ENCODE data around the gene SMIM14.
"Not testable (repeated sequence)": the region's sequence is repeated elsewhere in the genome, so short reads cannot be mapped to it uniquely, and the experiment has no call there.

SMIM14 gene

DNA sequence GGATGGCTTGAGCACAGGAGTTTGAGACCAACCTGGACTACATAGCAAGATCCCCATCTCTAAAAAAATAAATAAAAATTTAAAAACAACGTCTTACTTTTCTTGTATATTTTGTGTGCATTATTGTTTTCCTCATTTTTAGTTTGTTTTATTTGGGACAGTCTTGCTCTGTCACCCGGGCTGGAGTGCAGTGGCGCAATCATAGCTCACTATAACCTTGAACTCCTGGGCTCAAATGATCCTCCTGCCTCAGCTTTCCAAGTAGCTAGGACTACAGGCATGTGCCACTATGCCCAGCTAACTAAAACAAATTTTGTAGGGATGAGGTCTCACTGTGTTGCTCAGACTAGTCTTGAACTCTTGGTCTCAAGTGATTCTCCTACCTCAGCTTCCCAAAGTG, 9.5 kb upstream of the SMIM14 start:
- no peak for DNase-seq (ENCODE audit: low read depth in 2 of 3, low spot score in 2 of 3)

- DNase-seq (ENCODE audit: low read depth in 2 of 3, low spot score in 2 of 3), result no peak
Measured at GRCh38 chr4:39642885-39643552, 4.4 kb upstream of the SMIM14 start.

DNA sequence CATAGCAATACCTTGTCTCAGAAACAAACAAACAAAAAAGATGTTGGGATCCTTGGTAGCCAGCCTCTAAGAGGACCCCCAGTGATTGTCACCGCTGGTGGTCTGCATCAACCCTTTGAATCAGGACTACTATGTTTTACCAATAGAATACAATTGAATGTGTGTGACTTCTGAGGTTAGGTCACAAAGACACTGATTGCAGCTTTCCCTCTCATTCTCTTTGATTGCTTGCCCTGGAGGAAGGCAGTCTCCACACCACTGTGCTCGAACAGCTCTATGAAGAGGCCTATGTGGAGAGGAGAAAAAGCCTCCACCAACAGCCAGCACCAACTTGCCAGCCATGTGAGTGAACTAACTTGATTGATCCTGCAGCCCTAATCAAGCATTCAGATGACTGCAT, 2.8 kb upstream of the SMIM14 start:
- DNase-seq (ENCODE audit: low read depth in 2 of 3, low spot score in 2 of 3), result no peak

DNA sequence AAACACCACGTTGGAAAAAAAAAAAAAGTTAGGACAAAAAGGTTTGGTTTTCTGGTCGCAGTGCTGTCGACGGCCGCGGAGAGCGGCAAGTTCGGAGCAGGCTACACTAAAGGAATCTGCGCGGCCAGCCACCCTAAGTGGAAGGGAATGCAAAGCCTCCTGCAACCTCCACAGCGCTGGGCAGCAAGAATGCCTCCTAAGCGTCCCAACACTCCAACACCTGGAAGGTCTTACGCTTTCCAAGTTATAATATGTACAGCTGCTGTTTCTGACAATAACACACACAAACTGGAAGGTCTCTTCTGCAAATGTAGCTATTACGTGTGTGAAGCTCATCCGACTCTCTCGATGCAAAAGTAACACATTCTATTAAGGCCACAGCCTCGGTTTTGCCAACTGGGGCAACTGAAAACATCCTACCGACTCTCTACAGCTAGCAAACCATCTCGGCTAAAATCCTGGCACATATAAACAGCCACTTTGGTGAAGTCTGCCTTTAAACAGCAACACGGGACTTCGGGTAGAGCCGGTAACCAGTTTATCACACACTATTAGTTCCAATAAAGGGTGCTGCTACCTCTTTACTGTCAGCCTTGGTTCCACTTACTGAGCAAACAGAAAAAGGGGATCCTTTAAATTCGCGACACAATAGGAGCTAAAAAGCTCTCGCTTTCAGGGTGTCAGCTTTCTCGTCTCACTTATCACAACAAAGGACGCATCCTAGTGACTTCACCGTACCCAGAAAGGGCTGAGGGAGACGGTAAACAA, 895 bp downstream of the SMIM14 start:
- DNase-seq (ENCODE audit: low read depth in 2 of 3, low spot score in 2 of 3), result peak in 2 of 3 experiments; percentile 2 to 3

DNA sequence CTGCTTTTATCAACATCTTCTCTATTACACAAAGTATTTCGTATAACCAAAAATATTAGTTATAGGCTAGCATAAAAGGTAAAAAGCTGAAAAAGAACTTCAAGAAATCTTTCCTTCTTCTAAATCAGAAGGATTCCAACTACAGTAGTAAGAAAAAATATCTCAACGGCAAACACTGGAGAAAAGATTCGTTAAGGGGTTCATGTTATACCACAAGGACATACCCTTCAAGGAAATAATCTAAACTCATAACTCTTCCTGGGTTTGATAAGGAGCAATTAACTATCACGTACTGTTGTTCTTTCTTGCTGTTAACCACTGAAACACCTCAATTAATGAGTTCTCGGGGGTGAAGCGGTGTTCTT, 1.5 kb downstream of the SMIM14 start:
- DNase-seq (ENCODE audit: low read depth in 2 of 3, low spot score in 2 of 3), result no peak

GRCh38 chr4:39636531-39637184, 2.0 kb downstream of the SMIM14 start:
- DNase-seq (ENCODE audit: low read depth in 2 of 3, low spot score in 2 of 3), result no peak

DNA sequence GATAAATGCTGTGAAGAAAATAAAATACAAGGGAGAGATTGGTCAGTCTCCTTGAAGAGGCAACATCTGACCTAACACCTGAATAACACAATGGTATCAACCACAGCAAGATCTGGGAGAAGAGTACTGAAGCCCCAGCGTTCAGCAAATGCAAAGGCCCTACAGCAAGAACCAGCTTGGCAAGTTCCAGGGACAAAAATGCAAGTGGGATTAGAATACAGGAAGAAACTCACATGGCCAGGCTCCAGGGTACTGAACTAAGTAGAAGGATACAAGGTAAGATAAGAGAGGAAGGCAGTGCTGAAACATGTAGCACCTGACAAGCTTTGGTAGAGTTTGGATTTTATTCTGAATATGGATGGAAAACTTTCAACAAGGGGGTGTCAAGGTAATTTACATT, 3.6 kb downstream of the SMIM14 start:
- DNase-seq (ENCODE audit: low read depth in 2 of 3, low spot score in 2 of 3), result no peak

DNA sequence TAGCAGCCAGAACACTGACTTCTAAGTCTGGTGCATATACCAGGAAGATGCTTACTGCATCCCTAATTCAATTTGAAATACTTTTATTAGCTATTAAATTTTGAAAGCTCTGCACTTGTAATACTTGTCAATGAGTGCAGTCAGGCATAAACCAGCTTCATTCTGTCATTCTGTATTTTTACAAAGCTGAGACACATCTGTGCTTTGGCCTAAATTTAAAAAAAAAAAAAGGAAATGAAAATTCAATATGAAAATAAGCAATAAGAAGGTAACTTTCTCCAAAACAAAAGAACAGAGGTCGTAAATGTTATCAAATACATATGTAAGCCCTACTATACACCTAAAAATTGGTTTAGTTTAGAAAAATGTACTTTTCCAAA, 7.0 kb downstream of the SMIM14 start:
- no peak for DNase-seq (ENCODE audit: low read depth in 2 of 3, low spot score in 2 of 3)

- no peak for DNase-seq (ENCODE audit: low read depth in 2 of 3, low spot score in 2 of 3)
Measured at GRCh38 chr4:39627413-39627812, 11.3 kb downstream of the SMIM14 start.

GRCh38 chr4:39626913-39627312, 11.8 kb downstream of the SMIM14 start:
- no peak for DNase-seq (ENCODE audit: low read depth in 2 of 3, low spot score in 2 of 3)

DNA sequence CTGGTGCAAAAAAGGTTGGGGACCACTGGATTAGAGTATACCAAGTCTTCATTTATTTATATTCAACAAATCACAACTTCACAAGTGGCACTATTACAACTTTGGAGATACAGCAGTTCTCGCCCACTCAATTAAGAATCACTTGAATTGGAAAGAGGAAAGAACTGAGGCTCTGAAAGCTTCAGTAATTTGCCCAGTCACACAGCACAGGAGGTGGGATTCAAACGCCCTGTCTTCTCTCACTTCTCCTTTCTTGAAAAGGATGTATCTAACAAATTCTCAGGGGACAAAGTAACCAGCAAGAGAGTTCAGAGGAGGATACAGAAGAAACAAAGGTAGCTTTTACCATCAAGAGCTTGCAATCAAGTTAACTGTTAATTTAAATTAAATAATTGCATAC, 12.4 kb downstream of the SMIM14 start:
- no peak for DNase-seq (ENCODE audit: low read depth in 2 of 3, low spot score in 2 of 3)

DNA sequence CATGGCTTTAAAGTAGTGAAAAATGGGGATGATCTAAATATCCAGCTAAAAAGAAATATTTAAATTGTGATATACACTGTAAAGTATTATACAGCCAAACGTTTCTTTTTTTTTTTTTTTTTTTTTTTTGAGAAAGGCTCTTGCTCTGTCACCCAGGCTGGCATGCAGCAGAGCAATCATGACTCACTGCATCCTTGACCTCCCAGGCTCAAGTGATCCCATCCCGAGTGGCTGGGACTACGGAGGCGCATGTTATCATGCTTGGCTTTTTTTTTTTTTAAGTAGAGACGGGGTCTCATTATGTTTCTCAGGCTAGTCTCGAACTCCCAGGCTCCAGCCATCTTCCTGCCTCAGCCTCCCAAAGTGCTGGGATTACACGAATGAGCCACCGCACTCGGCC, 17.1 kb downstream of the SMIM14 start:
- DNase-seq (ENCODE audit: low read depth in 2 of 3, low spot score in 2 of 3), result no peak

DNA sequence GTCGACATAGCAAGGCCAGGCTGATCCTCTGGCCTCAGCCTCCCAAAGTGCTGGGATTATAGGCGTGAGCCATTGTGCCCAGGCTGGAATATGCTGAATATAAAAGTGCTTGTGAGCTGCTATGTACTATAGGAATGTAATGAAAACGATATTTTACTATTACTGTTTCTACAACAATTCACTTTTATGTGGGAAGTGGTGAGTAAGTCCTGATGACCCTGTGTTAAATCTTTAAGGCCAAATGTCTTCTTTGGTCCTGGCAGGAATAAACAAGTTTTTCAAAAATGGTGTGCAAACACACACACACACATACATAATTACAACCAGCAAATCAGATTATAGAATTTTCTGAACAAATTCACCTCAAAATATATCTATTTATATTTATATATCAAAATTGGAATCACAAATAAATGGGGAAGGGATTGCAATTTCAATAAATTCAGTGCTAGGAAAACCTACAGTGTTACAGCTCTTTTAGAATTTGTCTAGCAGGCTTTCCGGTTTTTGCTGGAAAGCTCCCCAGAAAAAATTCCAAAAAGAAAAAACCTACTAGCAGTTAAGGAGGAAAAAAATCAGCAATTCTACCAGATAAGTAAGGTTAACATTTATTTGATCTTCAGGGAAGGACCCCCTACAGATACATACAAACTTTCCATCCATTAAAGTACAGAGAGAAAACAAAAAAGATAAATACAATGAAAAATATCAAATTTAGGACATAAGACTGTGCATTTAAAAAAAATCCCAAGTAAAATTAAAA, 17.9 kb downstream of the SMIM14 start:
- no peak for DNase-seq (ENCODE audit: low read depth in 2 of 3, low spot score in 2 of 3)

GRCh38 chr4:39617534-39617933, 21.1 kb downstream of the SMIM14 start:
- no peak for DNase-seq (ENCODE audit: low read depth in 2 of 3, low spot score in 2 of 3)

- no peak for DNase-seq (ENCODE audit: low read depth in 2 of 3, low spot score in 2 of 3)
Measured at GRCh38 chr4:39616651-39617050, 22.0 kb downstream of the SMIM14 start.

- not testable (repeated sequence) for DNase-seq (ENCODE audit: low read depth in 2 of 3, low spot score in 2 of 3)
Measured at GRCh38 chr4:39616112-39616511, 22.6 kb downstream of the SMIM14 start.

- no peak for DNase-seq (ENCODE audit: low read depth in 2 of 3, low spot score in 2 of 3)
Measured at GRCh38 chr4:39614487-39615162, 24.0 kb downstream of the SMIM14 start.

DNA sequence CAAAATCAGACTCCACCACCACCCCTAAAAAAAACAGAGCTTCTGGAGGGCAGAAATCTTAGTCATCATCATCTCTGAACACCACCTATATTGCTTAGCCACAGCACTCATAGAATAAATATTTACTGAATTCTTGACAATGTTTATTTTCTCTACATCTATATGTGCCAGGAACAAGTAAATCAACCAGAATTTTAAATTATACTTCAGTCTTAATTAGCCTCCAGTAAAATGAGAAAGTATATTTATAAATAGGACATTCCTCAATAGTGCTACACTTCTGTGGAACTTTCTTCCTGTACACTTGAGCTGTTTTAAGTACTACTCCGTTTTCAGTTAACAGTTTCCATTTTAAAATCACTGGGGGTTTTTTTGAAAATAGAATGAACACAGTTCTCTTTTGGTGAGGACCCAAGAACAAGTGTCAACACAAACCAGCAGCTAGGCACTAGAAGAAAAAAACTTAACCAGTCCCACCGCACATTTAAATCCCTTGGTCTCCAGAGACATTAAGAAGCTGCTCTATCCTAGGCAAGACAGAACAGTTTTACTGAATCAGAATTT, 25.5 kb downstream of the SMIM14 start:
- no peak for DNase-seq (ENCODE audit: low read depth in 2 of 3, low spot score in 2 of 3)

- no peak for DNase-seq (ENCODE audit: low read depth in 2 of 3, low spot score in 2 of 3)
Measured at GRCh38 chr4:39609454-39609931, 29.2 kb downstream of the SMIM14 start.

- DNase-seq (ENCODE audit: low read depth in 2 of 3, low spot score in 2 of 3), result no peak
Measured at GRCh38 chr4:39608451-39608850, 30.2 kb downstream of the SMIM14 start.

- no peak for DNase-seq (ENCODE audit: low read depth in 2 of 3, low spot score in 2 of 3)
Measured at GRCh38 chr4:39606747-39607146, 31.9 kb downstream of the SMIM14 start.
